Neutrophil (primary cell): ENCODE measurements around the gene SPATA46.

ENCODE experiments used
- H3K27ac ChIP-seq: fragments of 200-600 bp; sonication (generic); 2 replicates; pipeline ENCODE4 v1.5.1; 2016; ENCODE audit warnings: mild to moderate bottlenecking, moderate library complexity
- H3K27me3 ChIP-seq: fragments of 200-600 bp; sonication (generic); 2 replicates; pipeline ENCODE4 v1.6.0; 2016; ENCODE audit warnings: mild to moderate bottlenecking
- H3K36me3 ChIP-seq: fragments of 200-600 bp; sonication (generic); 2 replicates; pipeline ENCODE4 v1.5.1; 2017
- H3K4me1 ChIP-seq, 2 experiments: fragments of 200-600 bp in 1 of 2; sonication (generic) in 1 of 2; 1 replicate in 1 of 2; 2 replicates in 1 of 2; pipeline versions ENCODE4 v1.5.1 to v1.6.1; 2013 to 2016; ENCODE audit warnings: low read depth in 1 of 2, low read length in 1 of 2, mild to moderate bottlenecking in 1 of 2, moderate library complexity in 1 of 2; ENCODE audit not compliant: control insufficient read depth in 1 of 2, insufficient read depth in 1 of 2
- H3K4me3 ChIP-seq, 2 experiments: fragments of 200-600 bp in 1 of 2; sonication (generic) in 1 of 2; 1 replicate in 1 of 2; 2 replicates in 1 of 2; pipeline ENCODE4 v1.5.1; 2013 to 2016; ENCODE audit warnings: low read depth in 1 of 2, low read length in 1 of 2, mild to moderate bottlenecking in 1 of 2, moderate library complexity in 1 of 2
- H3K9me3 ChIP-seq: fragments of 200-600 bp; sonication (generic); 2 replicates; pipeline ENCODE4 v1.5.1; 2016
- TF ChIP-seq, protein P1 (sequence below): fragments of 200-600 bp; sonication (generic); IDR thresholded peaks from 2 replicates; pipeline ENCODE4 v1.5.1; 2016; ENCODE audit warnings: antibody characterized with exemption

Gene SPATA46

DNA sequence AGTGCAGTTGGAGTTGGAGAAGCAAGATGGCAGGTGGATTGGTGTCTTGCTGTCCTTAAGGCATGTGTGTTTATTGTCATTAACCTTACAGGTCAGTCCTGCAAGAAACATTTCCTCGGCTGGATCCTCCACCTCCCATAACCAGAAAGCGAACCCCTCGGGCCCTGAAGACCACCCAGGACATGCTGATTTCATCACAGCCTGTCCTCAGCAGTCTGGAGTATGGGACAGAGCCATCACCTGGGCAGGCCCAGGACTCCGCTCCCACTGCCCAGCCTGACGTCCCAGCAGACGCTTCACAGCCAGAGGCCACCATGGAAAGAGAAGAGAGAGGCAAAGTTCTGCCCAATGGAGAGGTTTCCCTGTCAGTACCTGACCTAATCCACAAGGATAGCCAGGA is 6.4 kb upstream of the SPATA46 start:
- Histone ChIP-seq H3K36me3 (peaks cover 23% of the 10 kb centered on the region), H3K4me3 (no peak overlapping the region), H3K27ac (no peak overlapping the region), H3K9me3 (no peaks in the 10 kb centered on the region), H3K4me1 (no peaks in the 10 kb centered on the region), H3K27me3 (no peaks in the 10 kb centered on the region)
- TF ChIP-seq, protein P1, sequence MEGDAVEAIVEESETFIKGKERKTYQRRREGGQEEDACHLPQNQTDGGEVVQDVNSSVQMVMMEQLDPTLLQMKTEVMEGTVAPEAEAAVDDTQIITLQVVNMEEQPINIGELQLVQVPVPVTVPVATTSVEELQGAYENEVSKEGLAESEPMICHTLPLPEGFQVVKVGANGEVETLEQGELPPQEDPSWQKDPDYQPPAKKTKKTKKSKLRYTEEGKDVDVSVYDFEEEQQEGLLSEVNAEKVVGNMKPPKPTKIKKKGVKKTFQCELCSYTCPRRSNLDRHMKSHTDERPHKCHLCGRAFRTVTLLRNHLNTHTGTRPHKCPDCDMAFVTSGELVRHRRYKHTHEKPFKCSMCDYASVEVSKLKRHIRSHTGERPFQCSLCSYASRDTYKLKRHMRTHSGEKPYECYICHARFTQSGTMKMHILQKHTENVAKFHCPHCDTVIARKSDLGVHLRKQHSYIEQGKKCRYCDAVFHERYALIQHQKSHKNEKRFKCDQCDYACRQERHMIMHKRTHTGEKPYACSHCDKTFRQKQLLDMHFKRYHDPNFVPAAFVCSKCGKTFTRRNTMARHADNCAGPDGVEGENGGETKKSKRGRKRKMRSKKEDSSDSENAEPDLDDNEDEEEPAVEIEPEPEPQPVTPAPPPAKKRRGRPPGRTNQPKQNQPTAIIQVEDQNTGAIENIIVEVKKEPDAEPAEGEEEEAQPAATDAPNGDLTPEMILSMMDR, result no peak

DNA sequence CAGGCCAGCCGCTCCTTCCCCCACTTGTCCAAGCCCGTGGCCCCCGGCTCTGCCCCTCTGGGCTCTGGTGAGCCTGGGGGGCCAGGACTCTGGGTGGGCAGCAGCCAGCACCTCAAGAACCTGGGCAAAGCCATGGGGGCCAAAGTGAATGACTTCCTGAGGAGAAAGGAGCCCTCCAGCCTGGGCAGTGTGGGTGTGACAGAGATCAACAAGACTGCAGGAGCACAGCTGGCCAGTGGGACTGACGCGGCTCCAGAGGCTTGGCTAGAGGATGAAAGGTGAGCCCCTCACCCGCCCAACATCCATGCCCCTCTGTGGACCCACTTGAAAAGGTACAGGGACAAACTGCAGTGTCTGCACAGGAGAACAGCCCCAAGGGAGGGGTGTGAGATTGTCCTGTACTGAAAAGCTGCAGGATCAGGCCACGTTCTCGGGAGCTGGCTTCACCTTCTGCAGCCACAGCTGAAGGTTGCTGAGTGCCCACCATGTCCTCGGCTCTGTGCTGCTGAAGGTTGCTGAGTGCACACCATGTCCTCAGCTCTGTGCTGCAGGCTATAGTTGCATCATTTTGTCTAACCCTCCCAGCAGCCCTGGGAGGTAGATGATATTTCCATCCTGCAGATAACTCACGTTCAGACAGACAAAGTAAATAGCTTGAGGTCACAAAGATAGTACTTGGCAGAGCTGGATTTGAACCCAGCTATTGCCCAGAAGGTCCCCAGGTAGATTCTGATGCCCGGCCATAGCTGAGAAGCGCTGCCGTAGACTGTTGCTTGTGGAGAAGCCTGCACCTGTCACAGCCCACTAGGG is 5.5 kb upstream of the SPATA46 start:
- H3K27ac ChIP-seq, result no peak overlapping the region
- H3K36me3 ChIP-seq, result peaks cover 23% of the 10 kb centered on the region

DNA sequence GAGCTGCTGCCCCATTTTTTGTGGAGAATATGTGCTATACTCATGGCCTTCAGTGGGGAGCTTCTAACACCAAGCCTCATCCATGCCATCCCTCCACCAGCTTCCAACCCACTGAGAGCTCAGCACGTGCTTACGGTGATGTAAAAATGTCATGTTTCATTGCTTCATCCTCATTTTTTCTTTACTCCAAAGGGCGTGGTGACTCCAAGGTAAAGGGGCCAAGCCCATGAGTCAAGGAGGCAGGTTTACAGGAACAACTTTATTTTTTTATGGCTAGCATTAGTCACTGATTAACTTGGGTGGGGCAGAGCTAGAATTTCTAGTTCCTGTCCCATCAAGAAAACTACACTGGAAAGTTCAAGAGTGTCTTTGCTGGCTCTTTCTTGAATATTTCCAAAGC is 4.7 kb upstream of the SPATA46 start, which contains the start of gene C1orf226:
TSS of gene C1orf226 (plus strand) at position 346 of the 400 bp plus-strand sequence. CDS start 174 bp downstream, outside the sequence.
- no peaks in the 10 kb centered on the region for H3K27me3 ChIP-seq
- no peak within 1 kb of the TSS for H3K4me3 ChIP-seq
- H3K27ac ChIP-seq, result no peak within 1 kb of the TSS
- no peaks in the 10 kb centered on the region for H3K9me3 ChIP-seq
- no peaks in the 10 kb centered on the region for H3K4me1 ChIP-seq
- peaks cover 23% of the 10 kb centered on the region for H3K36me3 ChIP-seq
- TF ChIP-seq, protein P1, result no peak

More for the DNA sequence above, 5.5 kb upstream of the SPATA46 start:
- TF ChIP-seq, protein P1, result no peak
- Histone ChIP-seq H3K9me3 (no peaks in the 10 kb centered on the region), H3K4me3 (no peak overlapping the region), H3K27me3 (no peaks in the 10 kb centered on the region), H3K4me1 (no peaks in the 10 kb centered on the region)

DNA sequence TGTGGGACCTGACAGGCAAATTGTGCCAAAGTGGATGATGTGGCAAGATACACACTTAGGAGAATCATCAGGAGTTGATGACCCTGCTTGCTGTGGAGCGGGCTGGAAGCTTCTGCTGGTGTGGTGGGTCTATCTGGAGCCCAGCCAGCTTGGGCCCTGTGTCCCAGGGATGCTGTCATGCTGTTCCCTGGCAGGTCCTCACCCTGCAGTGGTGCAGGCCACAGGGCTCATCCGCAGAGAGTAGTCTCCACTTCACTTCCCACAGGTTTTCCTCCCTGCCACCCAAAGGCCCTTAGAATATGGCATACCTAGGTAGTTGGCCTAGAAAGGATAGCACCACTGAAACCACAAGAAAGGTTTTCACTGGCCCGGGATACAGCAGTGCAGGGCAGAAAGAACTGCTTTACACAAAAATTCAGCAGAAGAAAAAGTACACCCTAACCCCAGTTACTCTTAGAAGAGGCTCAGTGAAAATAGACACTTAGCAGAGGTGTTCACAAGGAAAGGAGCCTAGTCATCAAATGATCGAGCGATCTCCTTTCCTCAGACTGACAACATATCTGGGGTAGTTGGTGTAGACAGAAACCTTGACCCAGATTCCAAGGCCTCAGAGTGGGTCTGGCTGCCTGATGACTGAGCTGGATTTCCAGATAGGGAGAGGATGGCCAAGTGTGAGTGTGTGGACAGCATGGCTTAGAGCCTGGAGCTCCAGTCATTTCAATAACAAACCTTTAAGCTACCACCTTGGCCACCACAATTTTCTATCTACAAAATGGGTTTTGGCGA is 3.6 kb upstream of the SPATA46 start:
- no peaks in the 10 kb centered on the region for H3K9me3 ChIP-seq

DNA sequence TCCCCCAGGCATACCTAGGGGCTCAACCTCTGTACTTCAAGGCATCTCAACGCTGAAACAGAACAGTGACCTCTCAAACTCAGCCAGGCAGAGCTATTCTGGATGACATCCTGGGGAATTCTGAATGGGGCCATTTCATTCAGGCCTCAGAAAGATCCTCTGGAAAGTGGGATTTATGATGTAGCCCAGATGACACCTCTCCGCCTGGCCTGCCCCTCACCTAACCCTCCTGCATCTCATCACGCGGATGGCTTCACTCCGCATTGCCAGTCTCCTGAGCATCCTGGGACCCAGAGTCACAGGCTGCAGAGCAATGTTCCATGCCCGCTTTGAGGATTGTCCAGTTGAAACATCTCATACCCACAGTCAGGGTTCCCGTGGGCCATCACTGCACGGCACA is 1.2 kb downstream of the SPATA46 start:
- H3K4me1 ChIP-seq, result no peaks in the 10 kb centered on the region
- H3K4me3 ChIP-seq, result no peak overlapping the region
- H3K9me3 ChIP-seq, result no peaks in the 10 kb centered on the region
- H3K36me3 ChIP-seq, result peaks cover 30% of the 10 kb centered on the region
- H3K27ac ChIP-seq, result no peak overlapping the region
- H3K27me3 ChIP-seq, result no peaks in the 10 kb centered on the region
- TF ChIP-seq, protein P1, result no peak

More for the DNA sequence above, 3.6 kb upstream of the SPATA46 start:
- peaks cover 29% of the 10 kb centered on the region for H3K36me3 ChIP-seq
- no peak overlapping the region for H3K4me3 ChIP-seq
- TF ChIP-seq, protein P1, result no peak
- H3K27me3 ChIP-seq, result no peaks in the 10 kb centered on the region
- H3K27ac ChIP-seq, result no peak overlapping the region
- no peaks in the 10 kb centered on the region for H3K4me1 ChIP-seq
